NCI-H1105 (cell line): Measurements from ENCODE around the gene NBPF6.
A peak's percentile ranks its signal among the peaks of the same experiment; 100 is the strongest.
"Not testable (repeated sequence)": the region's sequence is repeated elsewhere in the genome, so short reads cannot be mapped to it uniquely, and the experiment has no call there.

Source experiments
- DNase-seq: peaks from one replicate; lab custom pipeline; 2025; lab: John Stamatoyannopoulos, UW

Gene NBPF6

GRCh38 chr1:108496856-108497255 lies 46.7 kb downstream of the NBPF6 start:
- not testable (repeated sequence) for DNase-seq

DNA sequence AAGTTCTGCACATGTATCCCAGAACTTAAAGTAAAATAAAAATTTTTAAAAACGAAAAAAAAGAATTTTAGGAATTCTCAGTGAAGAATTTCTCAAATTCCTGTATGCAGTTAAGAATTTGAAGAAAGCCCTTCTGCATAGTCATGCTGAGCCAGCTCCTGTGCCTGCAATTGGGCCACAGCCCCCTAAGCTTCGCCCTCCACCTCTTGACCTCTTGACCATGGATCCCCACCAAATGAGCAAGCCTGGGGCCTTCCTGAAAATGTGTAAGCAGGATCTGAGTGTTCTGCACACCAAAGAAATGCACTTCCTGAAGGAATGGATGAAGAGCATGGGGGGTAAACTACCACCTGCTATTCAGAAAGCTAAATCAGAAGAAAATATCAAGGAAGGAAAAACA lies 52.0 kb downstream of the NBPF6 start:
- no peak for DNase-seq

GRCh38 chr1:108502624-108503023 lies 52.5 kb downstream of the NBPF6 start:
- no peak for DNase-seq

DNA sequence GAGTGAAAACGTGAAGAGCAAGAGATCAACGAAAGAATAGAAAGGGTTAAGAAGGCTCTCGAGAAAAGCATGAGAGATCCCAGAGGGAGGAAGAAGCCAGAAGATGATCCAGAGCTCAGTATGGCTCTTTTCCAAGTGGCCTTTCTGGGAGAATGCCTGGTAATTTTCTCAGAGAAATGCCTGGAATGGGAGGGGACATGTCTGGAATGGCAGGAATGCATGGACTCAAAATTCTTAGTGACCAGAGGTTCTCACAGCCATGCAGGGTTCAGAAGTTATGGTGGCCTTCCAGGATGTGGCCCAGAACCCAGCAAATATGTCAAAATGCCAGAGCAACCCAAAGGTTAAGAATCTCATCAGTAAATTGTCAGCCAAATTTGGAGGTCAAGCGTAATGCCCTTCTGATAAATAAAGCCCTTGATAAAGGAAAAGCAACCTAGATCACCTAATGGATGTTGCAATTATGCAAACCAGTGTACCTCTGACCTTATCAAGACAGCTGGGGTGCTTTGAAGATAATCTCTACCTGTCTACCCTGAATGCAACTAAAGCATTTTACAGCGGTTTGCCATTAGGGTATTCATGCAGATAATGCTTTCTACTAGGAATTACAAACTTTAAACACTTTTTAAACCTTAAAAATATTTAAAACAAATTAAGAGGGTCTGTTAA lies 53.1 kb downstream of the NBPF6 start:
- DNase-seq = no peak

DNA sequence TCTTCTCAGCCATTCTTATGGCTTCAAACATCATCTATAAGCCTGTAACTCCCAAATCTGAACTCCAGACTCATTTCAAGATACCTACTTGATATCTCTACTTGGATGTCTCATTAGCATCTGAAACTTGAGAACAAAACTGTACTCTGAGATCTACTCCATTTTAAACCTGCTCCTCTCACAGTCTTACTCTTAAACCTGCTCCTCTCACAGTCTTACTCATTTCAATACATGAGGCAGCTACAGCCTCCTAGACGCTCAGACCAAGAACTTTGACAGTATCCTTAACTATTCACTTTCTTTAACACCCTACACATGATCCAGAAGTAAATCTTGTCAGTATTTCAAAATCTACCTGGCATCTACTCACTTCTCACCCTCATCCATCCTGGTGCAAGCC lies 54.3 kb downstream of the NBPF6 start:
- DNase-seq = no peak

GRCh38 chr1:108505763-108506070 lies 55.6 kb downstream of the NBPF6 start:
- DNase-seq = no peak

GRCh38 chr1:108511764-108512163 lies 61.6 kb downstream of the NBPF6 start:
- DNase-seq = no peak

DNA sequence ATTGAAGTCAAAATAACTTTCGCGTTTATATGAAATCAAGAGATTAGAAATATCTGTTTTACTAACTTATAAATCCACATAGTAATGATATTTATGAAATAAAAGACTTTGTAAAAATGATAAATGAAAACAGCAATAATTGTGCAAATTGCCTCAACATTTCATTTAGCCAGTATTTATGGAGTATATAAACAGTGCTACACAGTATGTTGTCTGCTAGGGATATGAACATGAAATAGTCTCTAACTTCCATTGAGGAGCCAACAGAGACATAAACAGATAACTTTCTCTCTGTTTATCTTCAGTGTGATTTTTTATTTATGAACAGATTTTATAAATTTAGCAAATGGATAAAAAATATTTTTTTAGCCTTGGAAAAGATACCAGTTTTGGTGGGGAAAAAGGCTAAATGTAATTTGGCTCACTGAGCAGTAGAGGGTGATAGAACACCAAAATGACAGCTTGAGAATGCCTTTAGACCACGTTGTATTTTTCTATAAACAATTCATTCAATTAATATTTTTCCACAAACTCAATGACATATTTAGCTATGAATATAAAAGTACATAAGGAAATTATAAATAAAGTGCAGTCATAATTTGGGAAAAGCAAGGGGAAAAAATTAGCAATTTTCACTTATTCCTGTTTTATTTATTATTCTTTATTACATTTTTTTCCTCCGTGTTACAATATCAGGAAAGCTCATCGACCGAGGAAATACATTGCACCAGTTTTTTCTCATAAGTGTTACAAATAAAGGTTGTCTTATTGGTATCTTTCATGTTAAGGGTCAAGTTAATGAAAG lies 62.3 kb downstream of the NBPF6 start:
- DNase-seq = peak; percentile 15

DNA sequence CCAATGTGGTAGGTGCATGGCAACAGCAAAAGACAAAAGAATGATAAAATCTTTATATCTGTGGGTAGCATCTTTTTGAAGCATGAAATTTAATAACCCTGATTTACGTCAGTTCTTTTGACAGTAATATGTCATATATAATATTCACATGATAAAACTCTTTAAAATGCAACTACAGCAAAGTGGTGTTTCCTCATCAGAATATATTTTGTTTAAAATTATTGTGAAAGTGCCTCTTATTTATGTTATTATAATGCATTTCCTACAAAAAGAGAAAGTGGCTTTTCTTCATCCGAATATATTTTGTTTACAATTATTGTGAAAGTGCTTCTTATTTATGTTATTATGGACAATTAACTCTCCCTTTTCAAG lies 62.9 kb downstream of the NBPF6 start:
- no peak for DNase-seq

- DNase-seq = not testable (repeated sequence)
Observed at GRCh38 chr1:108513914-108514313, 63.8 kb downstream of the NBPF6 start.

DNA sequence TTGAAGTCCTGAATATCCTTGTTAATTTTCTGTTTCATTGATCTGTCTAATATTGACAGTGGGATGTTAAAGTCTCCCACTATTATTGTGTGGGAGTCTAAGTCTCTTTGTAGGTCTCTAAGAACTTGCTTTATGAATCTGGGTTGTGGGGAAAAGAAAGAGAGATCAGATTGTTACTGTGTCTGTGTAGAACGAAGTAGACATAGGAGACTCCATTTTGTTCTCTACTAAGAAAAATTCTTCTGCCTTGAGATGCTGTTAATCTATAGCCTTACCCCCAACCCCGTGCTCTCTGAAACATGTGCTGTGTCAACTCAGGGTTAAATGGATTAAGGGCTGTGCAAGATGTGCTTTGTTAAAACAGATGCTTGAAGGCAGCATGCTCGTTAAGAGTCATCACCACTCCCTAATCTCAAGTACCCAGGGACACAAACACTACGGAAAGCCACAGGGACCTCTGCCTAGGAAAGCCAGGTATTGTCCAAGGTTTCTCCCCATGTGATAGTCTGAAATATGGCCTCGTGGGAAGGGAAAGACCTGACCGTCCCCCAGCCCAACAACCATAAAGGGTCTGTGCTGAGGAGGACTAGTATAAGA lies 67.3 kb downstream of the NBPF6 start:
- not testable (repeated sequence) for DNase-seq
